DOHH2 (cell line): ENCODE results near the gene SGF29.

ENCODE experiments used
- CTCF ChIP-seq: fragments of 200-600 bp; sonication (generic); IDR thresholded peaks from one replicate; pipeline ENCODE4 v1.5.1; 2014; ENCODE audit warnings: antibody characterized with exemption, mild to moderate bottlenecking, low read depth, low read length; ENCODE audit not compliant: poor library complexity, severe bottlenecking
- EZH2phosphoT487 ChIP-seq: fragments of 200-600 bp; sonication (generic); IDR thresholded peaks from 2 replicates; pipeline ENCODE4 v1.6.1; 2017; ENCODE audit warnings: borderline replicate concordance, mild to moderate bottlenecking, antibody characterized with exemption, low read length, moderate library complexity, mixed read lengths

- TF ChIP-seq CTCF (no peak), EZH2phosphoT487 (no peak)
Observed at GRCh38 chr16:28589930-28590329, 36.2 kb downstream of the SGF29 start.
